IMR-90 (cell line): ENCODE results near the gene GNAI2. TPM values are rescaled to one million over a fixed set of nuclear protein-coding genes. Genes with fewer than 3 reads are reported as not detected.

Experiments used
- ATAC-seq: fragments of 200-7000 bp; cut with Tn5 transposase; 2 replicates; pipeline ENCODE4 v1.9.1; 2020; ENCODE audit warnings: low read depth, mild to moderate bottlenecking, moderate library complexity
- BruUV-seq: library from RNA; stranded (reverse); fragments of 400-500 nt; replicated peaks from 2 replicates; lab custom pipeline; 2021; lab: Mats Ljungman, UMichigan
- CTCF ChIA-PET: fragments of 300-600 bp; formaldehyde crosslinking; extraction: SDS; loops from one replicate; lab custom pipeline; 2021; ENCODE audit warnings: antibody characterized with exemption; lab: Yijun Ruan, JAX
- POLR2A ChIA-PET: fragments of 300-600 bp; sonication (Branson Sonifier 250); formaldehyde crosslinking; loops from one replicate; lab custom pipeline; 2022; ENCODE audit warnings: antibody characterized with exemption; ENCODE audit not compliant: unreplicated experiment; lab: Charles Lee
- DNase-seq: peaks from one replicate; pipeline ENCODE4 v3.0.0; 2013
- H2AFZ ChIP-seq: replicated peaks from 2 replicates; pipeline ENCODE3; 2013; ENCODE audit warnings: low read length, mild to moderate bottlenecking; ENCODE audit not compliant: poor library complexity
- H2AK5ac ChIP-seq: 2 replicates; pipeline ENCODE4 v1.6.1; 2013; ENCODE audit warnings: low read depth, low read length, inconsistent platforms
- H2AK9ac ChIP-seq: replicated peaks from 2 replicates; pipeline ENCODE3; 2013; ENCODE audit warnings: mild to moderate bottlenecking, low read depth, low read length, moderate library complexity; ENCODE audit not compliant: poor library complexity
- H2BK120ac ChIP-seq: 2 replicates; pipeline ENCODE4 v1.6.1; 2013; ENCODE audit warnings: low read depth, low read length, inconsistent platforms
- H2BK15ac ChIP-seq: 3 replicates; pipeline ENCODE4 v1.6.1; 2013; ENCODE audit warnings: low read depth, low read length, inconsistent platforms
- H2BK20ac ChIP-seq: 2 replicates; pipeline ENCODE4 v1.6.1; 2013; ENCODE audit warnings: low read depth, mild to moderate bottlenecking, inconsistent platforms, low read length, moderate library complexity
- H2BK5ac ChIP-seq: 2 replicates; pipeline ENCODE4 v1.6.1; 2013; ENCODE audit warnings: mild to moderate bottlenecking, low read depth, low read length, inconsistent platforms; ENCODE audit not compliant: poor library complexity, severe bottlenecking
- H3K14ac ChIP-seq: replicated peaks from 2 replicates; pipeline ENCODE4 v1.6.1; 2013; ENCODE audit warnings: low read depth, low read length, inconsistent platforms
- H3K18ac ChIP-seq: 2 replicates; pipeline ENCODE4 v1.6.1; 2013; ENCODE audit warnings: low read depth, low read length, control low read depth
- H3K23ac ChIP-seq: 2 replicates; pipeline ENCODE4 v1.6.1; 2013; ENCODE audit warnings: low read depth, low read length, inconsistent platforms
- H3K27ac ChIP-seq: 2 replicates; pipeline ENCODE4 v1.5.1; 2013; ENCODE audit warnings: mild to moderate bottlenecking, control low read depth, low read length; ENCODE audit not compliant: insufficient read depth
- H3K27me3 ChIP-seq: 2 replicates; pipeline ENCODE4 v1.6.1; 2013; ENCODE audit warnings: low read length; ENCODE audit not compliant: control insufficient read depth, insufficient read depth
- H3K36me3 ChIP-seq: 2 replicates; pipeline ENCODE4 v1.6.1; 2013; ENCODE audit warnings: low read length, mixed read lengths; ENCODE audit not compliant: control insufficient read depth, insufficient read depth
- H3K4ac ChIP-seq: 2 replicates; pipeline ENCODE4 v1.6.1; 2013; ENCODE audit warnings: low read depth, low read length, inconsistent platforms
- H3K4me1 ChIP-seq: 2 replicates; pipeline ENCODE4 v1.6.1; 2013; ENCODE audit warnings: low read length, mixed read lengths; ENCODE audit not compliant: control insufficient read depth, insufficient read depth
- H3K4me2 ChIP-seq: 2 replicates; pipeline ENCODE4 v1.6.1; 2013; ENCODE audit warnings: low read depth, mild to moderate bottlenecking, control low read depth, low read length, moderate library complexity
- H3K4me3 ChIP-seq: 2 replicates; pipeline ENCODE4 v1.5.1; 2013; ENCODE audit warnings: low read depth, mild to moderate bottlenecking, control low read depth, low read length, moderate library complexity; ENCODE audit not compliant: insufficient read depth
- H3K56ac ChIP-seq: 2 replicates; pipeline ENCODE4 v1.6.1; 2013; ENCODE audit warnings: low read length, inconsistent platforms; ENCODE audit not compliant: insufficient read depth; ENCODE audit errors: extremely low read depth
- H3K79me1 ChIP-seq, 2 experiments: 2 replicates each; pipeline ENCODE4 v1.6.1; 2013; ENCODE audit warnings: low read length in 2 of 2, inconsistent platforms in 1 of 2, low read depth in 1 of 2
- H3K9ac ChIP-seq: 2 replicates; pipeline ENCODE4 v1.6.1; 2013; ENCODE audit warnings: low read depth, low read length, control low read depth
- H3K9me1 ChIP-seq: 2 replicates; pipeline ENCODE4 v1.6.1; 2013; ENCODE audit warnings: low read length, inconsistent platforms; ENCODE audit not compliant: insufficient read depth
- H3K9me3 ChIP-seq: 2 replicates; pipeline ENCODE4 v1.6.1; 2013; ENCODE audit warnings: low read length; ENCODE audit not compliant: control insufficient read depth, insufficient read depth
- H4K20me1 ChIP-seq: 2 replicates; pipeline ENCODE4 v1.6.1; 2013; ENCODE audit warnings: low read length, inconsistent platforms; ENCODE audit not compliant: insufficient read depth
- H4K5ac ChIP-seq: 2 replicates; pipeline ENCODE4 v1.6.1; 2013; ENCODE audit warnings: mild to moderate bottlenecking, low read depth, low read length, control low read depth
- H4K8ac ChIP-seq, 2 experiments: 2 replicates each; pipeline ENCODE4 v1.6.1; 2013; ENCODE audit warnings: low read depth in 2 of 2, low read length in 2 of 2, control low read depth in 1 of 2, inconsistent platforms in 1 of 2
- H4K91ac ChIP-seq: 2 replicates; pipeline ENCODE4 v1.6.1; 2013; ENCODE audit warnings: low read depth, low read length, inconsistent platforms; ENCODE audit not compliant: insufficient read depth
- BHLHE40 ChIP-seq: fragments of 150-350 bp; IDR thresholded peaks from 2 replicates; pipeline ENCODE4 v1.6.1; 2016; ENCODE audit warnings: mild to moderate bottlenecking, low read depth, low read length
- FOS ChIP-seq: fragments of 150-350 bp; IDR thresholded peaks from 2 replicates; pipeline ENCODE4 v1.6.1; 2016; ENCODE audit warnings: low read depth, low read length
- MAZ ChIP-seq: IDR thresholded peaks from 2 replicates; pipeline ENCODE4 v1.6.1; 2012; ENCODE audit warnings: low read depth, mild to moderate bottlenecking, low read length, improper control_type of control experiment, moderate library complexity, borderline replicate concordance
- MXI1 ChIP-seq: IDR thresholded peaks from 2 replicates; pipeline ENCODE4 v1.6.1; 2012; ENCODE audit warnings: low read depth, mild to moderate bottlenecking, low read length, moderate library complexity, borderline replicate concordance
- POLR2A ChIP-seq: IDR thresholded peaks from 2 replicates; pipeline ENCODE4 v1.6.1; 2012; ENCODE audit warnings: mild to moderate bottlenecking, low read depth, low read length
- RAD21 ChIP-seq: IDR thresholded peaks from 2 replicates; pipeline ENCODE4 v1.6.1; 2012; ENCODE audit warnings: low read length, improper control_type of control experiment
- RCOR1 ChIP-seq: IDR thresholded peaks from 2 replicates; pipeline ENCODE4 v1.6.1; 2012; ENCODE audit warnings: mild to moderate bottlenecking, low read length, improper control_type of control experiment; ENCODE audit not compliant: insufficient replicate concordance
- USF2 ChIP-seq: fragments of 150-350 bp; IDR thresholded peaks from 2 replicates; pipeline ENCODE4 v1.6.1; 2017; ENCODE audit warnings: mild to moderate bottlenecking, antibody characterized with exemption, low read length, low read depth
- WGBS, 2 experiments: methylation state at CpG; one replicate each; pipeline versions ENCODE4 v1.1.5 to v1.1.7; 2013; ENCODE audit warnings: missing lambda C conversion rate in 2 of 2; ENCODE audit not compliant: insufficient read length in 1 of 2; ENCODE audit errors: extremely low coverage in 2 of 2; 5-methylcytosine and 5-hydroxymethylcytosine counted together
- dilution Hi-C: fragments of 300-500 bp; cut with HindIII; formaldehyde crosslinking; loops from one replicate; pipeline ENCODE4 v1.14.3; 2018; ENCODE audit warnings: low sequenced_read_pairs; ENCODE audit not compliant: unreplicated experiment
- in situ Hi-C: fragments of 300-500 bp; cut with MboI; formaldehyde crosslinking; loops from 3 replicates; pipeline ENCODE4 v1.14.3; 2019; ENCODE audit warnings: low sequenced_read_pairs, inconsistent platforms, mixed read lengths
- intact Hi-C: fragments of 100-400 bp; cut with micrococcal nuclease; formaldehyde crosslinking; loops from 2 replicates; pipeline ENCODE4 v1.10.0; 2022
- polyA plus RNA-seq, 3 experiments: library from polyadenylated mRNA; depleted of rRNA; stranded (reverse); fragments of >200 nt; gene quantifications; 2 replicates each; pipeline ENCODE4 v1.2.3, GENCODE V29; 2012; ENCODE audit warnings: low replicate concordance in 1 of 3
- total RNA-seq: library from RNA; depleted of rRNA; stranded (reverse); fragments of >200 nt; gene quantifications from 2 replicates; pipeline ENCODE4 v1.2.3, GENCODE V29; 2012

The GNAI2 gene
- total and polyA plus RNA-seq, 2 of the 4 experiments (the other 2 are of a cell fraction) = 867 to 1,079 TPM

GRCh38 chr3:50292159-50293078 lies 56.4 kb downstream of the GNAI2 start, which contains the start of gene IFRD2:
Gene IFRD2 (minus strand): TSS chr3:50292429. CDS start chr3:50292274, 155 bp downstream.
- H3K9me3 ChIP-seq = no peaks in the 10 kb centered on the region
- H4K91ac ChIP-seq = peak within 1 kb of the TSS; percentile 90
- in situ Hi-C loops = no loop called here
- 0 out of 2 replicates have a peak within 1 kb of the TSS, but pooled peaks have one; percentile 8 for H3K18ac ChIP-seq
- ChIA-PET POLR2A (interaction anchor here (1.1 kb wide), 1 partner anchor 45 kb away, joined by 3 read pairs; no protein-coding TSS in a partner anchor), CTCF (interaction anchor here (0.6 kb wide), 1 partner anchor 1248 kb away, joined by 3 read pairs; no protein-coding TSS in a partner anchor)
- peak within 1 kb of the TSS; percentile 68 for H3K4me3 ChIP-seq
- no peaks in the 10 kb centered on the region for H3K27me3 ChIP-seq
- no peak within 1 kb of the TSS for H2BK20ac ChIP-seq
- ATAC-seq (peak; percentile 98), DNase-seq (peak; percentile 97)
- H3K36me3 ChIP-seq = peaks cover 25% of the 10 kb centered on the region
- H3K23ac ChIP-seq = peak within 1 kb of the TSS; percentile 88; the same call in 1 of the 2 replicates
- H2BK15ac ChIP-seq = 0 out of 3 replicates have a peak within 1 kb of the TSS, but pooled peaks have one; percentile 43
- peak within 1 kb of the TSS; percentile 97 for H3K4me2 ChIP-seq
- no peaks in the 10 kb centered on the region for H4K20me1 ChIP-seq
- intact Hi-C loops = no loop called here
- H3K14ac ChIP-seq = peak within 1 kb of the TSS; percentile 86
- H2BK5ac ChIP-seq = peak within 1 kb of the TSS; percentile 55
- H2AFZ ChIP-seq = peak within 1 kb of the TSS; percentile 96
- H2AK5ac ChIP-seq = peak within 1 kb of the TSS; percentile 99
- peaks cover 8% of the 10 kb centered on the region for H3K4me1 ChIP-seq
- H2AK9ac ChIP-seq = peak within 1 kb of the TSS; percentile 100
- H4K8ac ChIP-seq = peak within 1 kb of the TSS; percentile 86 to 99
- H3K79me1 ChIP-seq = peaks cover 14 to 31% of the 10 kb centered on the region in 2 experiments
- peak within 1 kb of the TSS; percentile 93 for H3K4ac ChIP-seq
- TF ChIP-seq BHLHE40 (peak; percentile 45; the same call in 1 of the 2 replicates), RAD21 (no peak), MXI1 (peak; percentile 88), FOS (0 out of 2 replicates have a peak, but pooled peaks have one; percentile 5), POLR2A (peak; percentile 72; the same call in 1 of the 2 replicates), MAZ (peak; percentile 87), RCOR1 (no peak), USF2 (peak; percentile 41; the same call in 1 of the 2 replicates)
- H4K5ac ChIP-seq = peak within 1 kb of the TSS; percentile 90
- H3K9ac ChIP-seq = peak within 1 kb of the TSS; percentile 83
- H3K27ac ChIP-seq = peak within 1 kb of the TSS; percentile 49
- H3K56ac ChIP-seq = peak within 1 kb of the TSS; percentile 82
- no TSS peak for BruUV-seq
- H3K9me1 ChIP-seq = no peaks in the 10 kb centered on the region; the same call in 1 of the 2 replicates
- dilution Hi-C loops = no loop called here
- 2% methylated on average over 33 of the region's 67 CpGs; no CpG with 5 or more reads in 1 of the 2 experiments for WGBS, 2 experiments
- peak within 1 kb of the TSS; percentile 28; the same call in 1 of the 2 replicates for H2BK120ac ChIP-seq
